ENCODE results near the gene ASCC1. TPM values are rescaled to one million over a fixed set of nuclear protein-coding genes. Genes with fewer than 3 reads are reported as not detected.

ASCC1 gene
- total RNA-seq, 1 experiment from 2014 or later: 40.2 TPM

GRCh38 chr10:72095195-72095594 is 120.9 kb downstream of the ASCC1 start:
- ChIA-PET POLR2A (ENCODE audit: low non-redundant PET) (interaction anchor here (0.6 kb wide), 1 partner anchor 244 kb away, joined by 6 read pairs; no protein-coding TSS in a partner anchor), CTCF (no interaction called here)
- Histone ChIP-seq H3K27ac (ENCODE audit: low read depth, low read length, poor library complexity, severe bottlenecking) (no peak overlapping the region), H3K4me3 (ENCODE audit: low read depth, low read length, poor library complexity, severe bottlenecking) (no peak overlapping the region), H3K36me3 (ENCODE audit: insufficient read depth, low read length, poor library complexity, severe bottlenecking) (no peaks in the 10 kb centered on the region), H3K27me3 (replicated peaks; ENCODE audit: insufficient read depth, low read depth, low read length, poor library complexity) (no peaks in the 10 kb centered on the region), H3K9me3 (ENCODE audit: low read depth, low read length, poor library complexity, severe bottlenecking) (no peaks in the 10 kb centered on the region), H3K4me1 (ENCODE audit: insufficient read depth, low read length, poor library complexity, severe bottlenecking) (peaks cover 12% of the 10 kb centered on the region)
- no peak for TF ChIP-seq CTCF (conservative IDR thresholded peaks at IDR 0.05; ENCODE audit: low read depth, low read length)
- no peak for TF ChIP-seq EZH2 (IDR thresholded peaks at IDR 0.05; ENCODE audit: borderline replicate concordance, low read depth, low read length, poor library complexity, severe bottlenecking)
- no peak for DNase-seq (ENCODE audit: low spot score)
- no TSS peak for BruUV-seq (replicated peaks)
- intact Hi-C loops (cut with micrococcal nuclease; ENCODE audit: unreplicated experiment): no loop called here

GRCh38 chr10:72094574-72094973 is 121.5 kb downstream of the ASCC1 start:
- intact Hi-C loops (cut with micrococcal nuclease; ENCODE audit: unreplicated experiment): no loop called here
- no peak overlapping the region for H3K27ac ChIP-seq (ENCODE audit: low read depth, low read length, poor library complexity, severe bottlenecking)
- BruUV-seq (replicated peaks): no TSS peak
- H3K4me3 ChIP-seq (ENCODE audit: low read depth, low read length, poor library complexity, severe bottlenecking): no peak overlapping the region
- POLR2A ChIA-PET (ENCODE audit: low non-redundant PET): no interaction called here
- H3K4me1 ChIP-seq (ENCODE audit: insufficient read depth, low read length, poor library complexity, severe bottlenecking): peaks cover 12% of the 10 kb centered on the region
- no peak for DNase-seq (ENCODE audit: low spot score)
- CTCF ChIA-PET: no interaction called here
- no peaks in the 10 kb centered on the region for H3K9me3 ChIP-seq (ENCODE audit: low read depth, low read length, poor library complexity, severe bottlenecking)
- TF ChIP-seq EZH2 (IDR thresholded peaks at IDR 0.05; ENCODE audit: borderline replicate concordance, low read depth, low read length, poor library complexity, severe bottlenecking) (no peak), CTCF (conservative IDR thresholded peaks at IDR 0.05; ENCODE audit: low read depth, low read length) (no peak)
- H3K36me3 ChIP-seq (ENCODE audit: insufficient read depth, low read length, poor library complexity, severe bottlenecking): no peaks in the 10 kb centered on the region
- no peaks in the 10 kb centered on the region for H3K27me3 ChIP-seq (replicated peaks; ENCODE audit: insufficient read depth, low read depth, low read length, poor library complexity)

- no TSS peak for BruUV-seq (replicated peaks)
- H3K4me1 ChIP-seq (ENCODE audit: insufficient read depth, low read length, poor library complexity, severe bottlenecking): peaks cover 13% of the 10 kb centered on the region
- no peak for DNase-seq (ENCODE audit: low spot score)
- no peaks in the 10 kb centered on the region for H3K36me3 ChIP-seq (ENCODE audit: insufficient read depth, low read length, poor library complexity, severe bottlenecking)
- H3K27me3 ChIP-seq (replicated peaks; ENCODE audit: insufficient read depth, low read depth, low read length, poor library complexity): peaks cover 6% of the 10 kb centered on the region
- TF ChIP-seq CTCF (conservative IDR thresholded peaks at IDR 0.05; ENCODE audit: low read depth, low read length) (no peak), EZH2 (IDR thresholded peaks at IDR 0.05; ENCODE audit: borderline replicate concordance, low read depth, low read length, poor library complexity, severe bottlenecking) (no peak)
- no peaks in the 10 kb centered on the region for H3K9me3 ChIP-seq (ENCODE audit: low read depth, low read length, poor library complexity, severe bottlenecking)
- no peak overlapping the region for H3K4me3 ChIP-seq (ENCODE audit: low read depth, low read length, poor library complexity, severe bottlenecking)
- ChIA-PET POLR2A (ENCODE audit: low non-redundant PET) (no interaction called here), CTCF (no interaction called here)
- intact Hi-C loops (cut with micrococcal nuclease; ENCODE audit: unreplicated experiment): no loop called here
- H3K27ac ChIP-seq (ENCODE audit: low read depth, low read length, poor library complexity, severe bottlenecking): no peak overlapping the region
These were observed 122.6 kb downstream of the ASCC1 start for GRCh38 chr10:72093450-72093849.
